ENCODE results near the gene PDE6B.

DNA sequence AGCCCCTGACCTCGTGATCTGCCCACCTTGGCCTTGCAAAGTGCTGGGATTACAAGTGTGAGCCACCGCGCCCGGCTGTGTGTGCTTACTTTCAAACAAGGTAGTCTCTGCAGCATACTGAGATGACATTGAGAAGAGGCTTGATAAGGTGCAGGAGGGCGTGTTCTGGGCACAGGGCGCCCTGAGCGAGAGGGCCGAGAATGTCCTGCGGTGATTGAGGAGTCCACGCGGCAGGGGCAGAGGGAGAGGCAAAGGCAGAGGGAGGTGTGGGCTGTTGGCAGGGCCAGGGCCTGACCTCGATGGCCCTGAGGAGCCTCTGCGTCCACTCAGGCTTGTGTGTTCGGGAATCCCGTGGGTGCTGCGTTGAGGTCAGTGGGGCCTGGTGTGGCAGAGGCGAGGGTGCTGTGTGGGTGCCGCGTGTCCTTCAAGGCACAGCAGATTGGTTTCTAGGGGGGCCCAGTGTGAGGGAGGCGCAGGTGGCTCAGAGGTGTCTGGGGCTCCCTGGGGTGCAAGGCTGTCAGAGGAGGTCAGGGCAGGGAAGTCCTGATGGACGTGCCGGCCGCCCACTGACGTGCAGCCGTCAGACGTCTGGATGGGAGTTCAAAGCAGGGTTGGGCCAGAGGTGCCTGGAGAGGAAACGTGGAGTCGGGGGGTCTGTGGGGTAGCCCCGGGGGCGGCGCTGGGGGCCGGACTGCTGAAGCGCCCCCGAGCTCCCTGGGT, 92.4 kb downstream of the PDE6B start:
- TF ChIP-seq CTCF (conservative IDR thresholded peaks at IDR 0.05) (no peak), ZFX (IDR thresholded peaks at IDR 0.05) (no peak)

All from C4-2B (cell line).